Thoracic aorta (tissue), 2 donors: ENCODE results near the gene DNAL4. TPM values are rescaled to one million over a fixed set of nuclear protein-coding genes. Genes with fewer than 3 reads are reported as not detected.
A peak's percentile ranks its signal among the peaks of the same experiment; 100 is the strongest.

Experiments
- ATAC-seq: fragments of 150-250 bp; one replicate; pipeline ENCODE4 v1.8.0; 2017; ENCODE audit warnings: low read depth; ENCODE audit not compliant: insufficient number of reproducible peaks, low FRiP score
- DNase-seq: peaks from one replicate; pipeline ENCODE4 v3.0.0-alpha.2; 2020; ENCODE audit warnings: low spot score
- H3K27ac ChIP-seq, 2 donors: fragments of 200-600 bp; sonication (generic); 1 replicate in 1 of 2; 2 replicates in 1 of 2; pipeline ENCODE4 v1.5.1; 2016; ENCODE audit warnings: mild to moderate bottlenecking in 2 of 2, moderate library complexity in 2 of 2
- H3K27me3 ChIP-seq: fragments of 200-600 bp; sonication (generic); replicated peaks from 2 replicates; pipeline ENCODE4 v1.6.0; 2016; ENCODE audit warnings: mild to moderate bottlenecking; ENCODE audit not compliant: insufficient read depth
- H3K36me3 ChIP-seq: fragments of 200-600 bp; sonication (generic); one replicate; pipeline ENCODE4 v1.5.1; 2016
- H3K4me1 ChIP-seq, 2 donors: fragments of 200-600 bp; sonication (generic); 1 replicate in 1 of 2; 2 replicates in 1 of 2; pipeline versions ENCODE4 v1.5.1 to v1.6.0; 2016; ENCODE audit warnings: low read depth in 2 of 2, mild to moderate bottlenecking in 1 of 2; ENCODE audit not compliant: control insufficient read depth in 1 of 2
- H3K4me3 ChIP-seq: fragments of 200-600 bp; sonication (generic); 2 replicates; pipeline ENCODE4 v1.5.1; 2016; ENCODE audit warnings: mild to moderate bottlenecking
- H3K9me3 ChIP-seq: fragments of 200-600 bp; sonication (generic); 2 replicates; pipeline ENCODE4 v1.5.1; 2016
- total RNA-seq, 2 donors: library from RNA; depleted of rRNA; stranded (reverse); fragments of >200 nt; gene quantifications; one replicate each; pipeline versions ENCODE4 v1.1.0 to v1.2.3, GENCODE V29; 2016
- TF ChIP-seq, protein P1 (sequence below): fragments of 200-600 bp; sonication (generic); IDR thresholded peaks from one replicate; pipeline ENCODE4 v1.5.1; 2019; ENCODE audit warnings: antibody characterized with exemption

The DNAL4 gene
- total RNA-seq, 2 donors from 2014 or later: 9.5 to 20.8 TPM

DNA sequence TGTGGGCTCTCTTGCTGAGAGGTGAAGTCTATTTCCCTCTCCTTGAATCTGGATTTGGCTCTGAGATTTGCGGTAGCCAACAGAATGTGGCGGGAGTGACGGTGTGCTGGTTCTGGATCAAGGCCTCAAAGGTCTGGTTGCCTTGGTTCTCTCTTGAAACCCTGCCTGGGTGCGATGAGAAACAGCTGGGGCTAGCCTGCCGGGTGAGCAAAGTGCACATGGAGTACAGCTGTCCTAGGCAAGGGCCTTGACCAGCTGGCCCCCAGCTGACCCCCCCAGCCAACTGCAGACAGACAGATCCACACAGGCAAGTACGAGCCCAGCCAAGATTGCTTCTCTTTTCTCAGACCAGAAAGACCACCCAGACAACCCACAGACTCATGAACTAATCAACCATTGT, 49.0 kb downstream of the DNAL4 start:
- no peaks in the 10 kb centered on the region for H3K27me3 ChIP-seq
- DNase-seq: no peak
- peaks cover 90% of the 10 kb centered on the region for H3K36me3 ChIP-seq
- no peaks in the 10 kb centered on the region for H3K4me1 ChIP-seq
- TF ChIP-seq, protein P1, sequence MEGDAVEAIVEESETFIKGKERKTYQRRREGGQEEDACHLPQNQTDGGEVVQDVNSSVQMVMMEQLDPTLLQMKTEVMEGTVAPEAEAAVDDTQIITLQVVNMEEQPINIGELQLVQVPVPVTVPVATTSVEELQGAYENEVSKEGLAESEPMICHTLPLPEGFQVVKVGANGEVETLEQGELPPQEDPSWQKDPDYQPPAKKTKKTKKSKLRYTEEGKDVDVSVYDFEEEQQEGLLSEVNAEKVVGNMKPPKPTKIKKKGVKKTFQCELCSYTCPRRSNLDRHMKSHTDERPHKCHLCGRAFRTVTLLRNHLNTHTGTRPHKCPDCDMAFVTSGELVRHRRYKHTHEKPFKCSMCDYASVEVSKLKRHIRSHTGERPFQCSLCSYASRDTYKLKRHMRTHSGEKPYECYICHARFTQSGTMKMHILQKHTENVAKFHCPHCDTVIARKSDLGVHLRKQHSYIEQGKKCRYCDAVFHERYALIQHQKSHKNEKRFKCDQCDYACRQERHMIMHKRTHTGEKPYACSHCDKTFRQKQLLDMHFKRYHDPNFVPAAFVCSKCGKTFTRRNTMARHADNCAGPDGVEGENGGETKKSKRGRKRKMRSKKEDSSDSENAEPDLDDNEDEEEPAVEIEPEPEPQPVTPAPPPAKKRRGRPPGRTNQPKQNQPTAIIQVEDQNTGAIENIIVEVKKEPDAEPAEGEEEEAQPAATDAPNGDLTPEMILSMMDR: no peak
- H3K4me3 ChIP-seq: no peak overlapping the region
- H3K9me3 ChIP-seq: no peaks in the 10 kb centered on the region
- no peak for ATAC-seq
- H3K27ac ChIP-seq: no peak overlapping the region

DNA sequence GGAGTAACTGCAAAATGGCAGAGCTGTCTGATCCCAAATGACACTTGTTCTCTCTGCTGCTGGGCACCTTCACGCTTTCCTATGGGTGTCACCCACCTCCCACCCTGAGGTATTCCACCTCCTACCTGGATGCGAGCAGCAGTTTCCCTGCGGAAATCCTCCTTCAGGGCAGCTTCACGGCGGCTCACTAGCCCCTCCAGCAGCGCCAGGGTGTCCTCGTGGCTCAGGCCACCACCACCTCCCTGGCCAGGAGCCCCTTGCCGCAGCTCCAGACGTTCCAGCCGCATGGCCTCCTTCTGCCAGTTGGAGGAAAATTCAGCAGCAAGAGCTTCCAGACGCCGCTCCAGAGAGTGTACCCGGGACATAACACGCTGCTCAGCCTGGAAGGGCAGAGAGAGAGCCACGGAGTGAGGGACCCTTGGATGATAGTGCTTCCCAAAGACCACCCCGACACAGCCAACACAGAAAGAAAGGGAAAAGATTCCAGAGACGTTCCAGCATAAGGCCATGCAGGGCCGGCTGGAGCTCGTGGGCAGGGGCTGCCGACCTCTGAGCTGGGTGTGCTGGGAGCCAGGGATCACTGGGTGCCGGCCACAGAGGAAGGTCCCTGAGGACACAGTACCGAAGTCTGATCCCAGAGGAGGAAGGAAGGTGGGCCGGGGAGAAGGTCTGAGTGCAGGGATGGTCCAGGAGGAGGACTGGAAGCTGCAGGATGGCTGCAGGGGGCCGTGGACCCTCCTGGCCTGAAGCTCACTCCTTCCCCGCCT, 51.6 kb downstream of the DNAL4 start:
- Histone ChIP-seq H3K4me3 (no peak overlapping the region), H3K36me3 (peaks cover 90% of the 10 kb centered on the region), H3K27ac (peak overlapping the region in 1 of 2 donors; percentile 24), H3K9me3 (no peaks in the 10 kb centered on the region), H3K4me1 (no peaks in the 10 kb centered on the region), H3K27me3 (no peaks in the 10 kb centered on the region)
- ATAC-seq (no peak), DNase-seq (no peak)
- TF ChIP-seq, protein P1: no peak

DNA sequence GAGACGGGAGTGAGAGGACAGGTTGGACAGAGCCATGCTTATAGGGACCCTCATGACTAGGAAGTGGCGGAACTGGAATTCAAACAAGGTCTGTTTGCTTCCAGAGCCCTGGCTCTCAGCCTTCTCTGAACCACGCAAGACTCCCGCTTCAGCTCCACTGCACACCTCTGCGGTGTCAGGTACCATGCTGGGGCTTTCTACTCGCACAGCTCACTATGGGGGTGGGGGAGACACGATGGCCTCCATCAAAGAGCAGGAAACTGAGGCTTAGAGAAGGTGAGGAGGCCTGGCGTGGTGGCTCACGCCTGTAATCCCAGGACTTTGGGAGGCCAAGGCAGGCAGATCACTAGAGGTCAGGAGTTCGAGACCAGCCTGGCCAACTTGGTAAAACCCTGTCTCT, 52.4 kb downstream of the DNAL4 start:
- Histone ChIP-seq H3K27me3 (no peaks in the 10 kb centered on the region), H3K27ac (peak overlapping the region in 1 of 2 donors; percentile 22), H3K4me3 (no peak overlapping the region), H3K36me3 (peaks cover 93% of the 10 kb centered on the region), H3K4me1 (no peaks in the 10 kb centered on the region), H3K9me3 (no peaks in the 10 kb centered on the region)
- TF ChIP-seq, protein P1: no peak
- DNase-seq (no peak), ATAC-seq (no peak)

DNA sequence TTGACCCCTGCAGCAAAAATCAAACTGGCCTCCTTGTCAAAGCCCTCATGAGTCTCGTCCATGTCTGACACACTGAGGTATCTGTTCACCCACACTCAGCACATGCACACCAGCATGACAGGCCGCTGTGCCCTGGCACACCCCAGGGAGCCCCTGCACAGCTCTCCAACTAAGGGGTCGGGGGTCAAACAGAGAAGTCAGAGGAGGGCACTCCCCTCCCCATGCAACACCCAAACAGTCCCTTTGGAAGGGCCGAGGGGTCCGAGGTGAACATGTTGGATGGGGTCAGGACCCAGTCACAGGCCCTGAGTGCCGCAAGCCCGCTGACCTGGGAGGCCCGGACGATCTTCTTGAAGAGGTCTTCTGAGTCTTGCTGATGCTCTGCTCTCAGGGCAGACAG, 52.8 kb downstream of the DNAL4 start:
- peaks cover 94% of the 10 kb centered on the region for H3K36me3 ChIP-seq

DNA sequence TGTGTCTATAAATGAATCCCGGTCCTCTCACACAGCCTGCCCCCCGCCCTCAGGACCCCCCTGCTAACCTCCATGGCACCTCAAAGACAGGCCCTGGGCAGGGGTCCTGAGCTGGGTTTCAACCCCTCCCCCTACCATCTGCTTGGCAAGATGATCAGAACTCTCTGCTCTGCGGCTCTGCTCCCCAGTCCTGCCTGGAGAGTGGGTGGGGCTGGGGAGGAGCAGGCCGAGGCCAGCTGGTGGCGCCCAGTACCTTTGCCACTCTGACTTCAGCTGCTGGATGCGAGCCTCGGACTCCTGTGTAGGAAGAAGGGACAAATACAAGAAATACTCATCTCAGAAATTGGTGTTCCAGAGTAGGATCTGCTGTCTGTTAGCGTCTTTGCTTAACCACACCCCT, 53.2 kb downstream of the DNAL4 start:
- no peaks in the 10 kb centered on the region for H3K4me1 ChIP-seq
- H3K4me3 ChIP-seq: no peak overlapping the region
- H3K27me3 ChIP-seq: no peaks in the 10 kb centered on the region
- no peaks in the 10 kb centered on the region for H3K9me3 ChIP-seq
- no peak for ATAC-seq
- H3K27ac ChIP-seq: no peak overlapping the region
- no peak for DNase-seq
- peaks cover 94% of the 10 kb centered on the region for H3K36me3 ChIP-seq
- TF ChIP-seq, protein P1: no peak

More for the DNA sequence above, 52.8 kb downstream of the DNAL4 start:
- peak overlapping the region in 1 of 2 donors; percentile 22 for H3K27ac ChIP-seq
- TF ChIP-seq, protein P1: no peak
- no peak overlapping the region for H3K4me3 ChIP-seq
- H3K27me3 ChIP-seq: no peaks in the 10 kb centered on the region
- H3K4me1 ChIP-seq: no peaks in the 10 kb centered on the region
- no peaks in the 10 kb centered on the region for H3K9me3 ChIP-seq
- ATAC-seq (no peak), DNase-seq (no peak)
